Measurements from ENCODE around the gene ERC1.

ERC1 gene

DNA sequence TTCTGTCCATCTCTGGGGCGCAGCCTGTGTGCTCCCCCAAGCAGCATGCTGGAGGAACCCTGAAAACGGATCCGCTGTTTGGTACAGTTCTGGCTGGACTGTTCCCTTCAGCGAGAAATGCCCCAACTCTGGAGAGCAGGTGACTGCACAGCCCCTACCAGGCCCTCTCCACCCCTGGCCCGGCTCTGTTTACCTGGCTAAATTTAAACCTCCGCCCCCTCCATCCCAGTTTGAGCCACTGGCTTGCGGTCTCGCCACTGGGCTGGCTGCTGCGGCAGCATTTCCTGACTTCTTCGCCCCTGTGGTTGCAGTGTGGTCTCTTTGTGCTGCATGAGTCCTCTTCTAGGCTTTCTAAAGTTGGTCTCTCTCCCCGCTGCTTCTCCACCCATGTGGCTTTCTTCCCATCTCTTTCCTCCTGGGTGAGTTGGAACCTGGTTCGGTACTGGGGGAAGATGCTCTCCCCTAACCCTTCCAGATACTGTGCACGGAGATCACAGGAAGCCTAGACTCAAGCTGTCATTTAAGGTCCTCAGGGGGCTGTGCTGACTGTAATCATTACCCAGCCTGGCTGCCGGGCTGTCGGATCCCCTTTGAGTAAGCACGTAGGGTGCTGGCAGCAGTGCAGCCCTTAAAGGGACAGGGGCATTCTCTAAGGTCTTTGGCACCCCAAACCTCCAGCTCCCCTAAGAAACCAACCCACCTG is 542.7 kb downstream of the ERC1 start:
- no peak for DNase-seq (ENCODE audit: low read depth in 2 of 2)

DNA sequence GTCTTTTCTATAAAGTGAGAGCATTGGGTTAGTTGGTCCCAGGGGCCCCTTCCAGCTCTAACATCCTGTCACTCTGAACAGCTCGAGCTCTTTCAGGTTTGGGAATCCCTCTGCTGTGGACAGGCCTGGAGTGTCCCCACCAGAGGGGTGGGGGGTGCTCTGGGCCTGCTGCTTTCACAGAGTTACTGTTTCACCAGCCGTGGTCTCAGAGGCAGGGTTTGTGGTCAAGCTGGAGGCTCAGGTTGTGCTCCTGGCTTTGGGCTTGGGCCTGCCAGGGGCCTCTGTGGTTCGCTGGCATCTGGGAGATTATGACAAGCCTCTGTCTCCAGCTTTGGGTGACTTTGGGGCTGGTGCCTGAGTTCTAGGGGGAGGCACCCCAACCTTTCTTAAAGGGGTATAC is 543.7 kb downstream of the ERC1 start:
- no peak for DNase-seq (ENCODE audit: low read depth in 2 of 2)

DNA sequence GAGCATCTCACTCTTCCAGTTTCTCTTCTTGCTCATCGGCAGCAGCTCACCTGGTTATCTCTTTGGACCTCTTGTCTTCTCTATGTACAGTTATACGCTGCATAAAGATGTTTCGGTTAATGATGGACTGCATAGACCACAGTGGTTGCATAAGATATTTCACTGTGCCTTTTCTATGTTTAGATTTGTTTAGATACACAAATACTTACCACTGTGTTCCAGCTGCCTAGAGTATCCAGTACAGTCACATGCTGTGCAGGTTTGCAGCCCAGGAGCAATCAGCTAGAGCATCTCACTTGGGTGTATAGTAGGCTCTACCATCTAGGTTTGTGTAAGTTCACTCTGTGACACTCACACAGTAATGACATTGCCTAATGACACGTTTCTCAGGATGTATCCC is 545.8 kb downstream of the ERC1 start:
- no peak for DNase-seq (ENCODE audit: low read depth in 2 of 2)

DNA sequence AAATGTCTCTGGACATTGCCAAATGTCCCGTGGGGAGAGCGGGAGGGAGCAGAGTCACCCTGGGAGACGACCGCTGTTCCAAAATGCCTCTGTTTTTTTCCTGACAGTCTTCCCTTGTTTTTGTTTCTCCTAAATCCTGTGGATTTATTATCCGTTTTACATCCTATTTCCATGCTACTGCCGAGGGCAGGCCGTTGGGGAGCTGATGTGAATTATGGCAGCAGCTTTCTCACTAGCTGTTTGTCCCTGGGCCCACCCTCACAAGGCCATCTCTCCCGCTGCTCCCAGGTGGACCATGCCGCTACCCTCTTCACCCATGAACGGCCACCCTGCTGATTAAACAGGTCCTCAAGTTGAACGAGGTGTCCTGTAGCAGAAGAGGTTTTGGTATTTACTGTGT is 548.1 kb downstream of the ERC1 start:
- DNase-seq (ENCODE audit: low read depth in 2 of 2): no peak

DNA sequence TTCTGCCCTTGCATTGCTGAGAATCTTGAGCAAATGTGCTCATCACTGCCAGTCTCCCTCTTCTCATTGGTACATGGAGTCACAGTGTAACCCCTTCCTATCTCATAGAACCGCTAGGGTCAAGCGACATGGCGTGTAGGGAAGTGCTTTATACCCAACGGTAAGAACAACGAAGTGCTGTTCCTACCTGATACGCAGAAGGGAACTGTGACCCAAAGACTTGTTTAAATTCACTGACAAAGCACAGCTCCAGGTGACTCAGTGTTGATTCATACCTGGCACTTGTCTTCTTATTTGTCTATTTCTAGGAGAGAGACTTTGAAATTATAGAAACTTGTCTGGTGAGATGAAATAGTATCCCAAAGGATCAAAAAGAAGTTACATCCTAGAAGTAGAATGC is 549.7 kb downstream of the ERC1 start:
- no peak for DNase-seq (ENCODE audit: low read depth in 2 of 2)

DNA sequence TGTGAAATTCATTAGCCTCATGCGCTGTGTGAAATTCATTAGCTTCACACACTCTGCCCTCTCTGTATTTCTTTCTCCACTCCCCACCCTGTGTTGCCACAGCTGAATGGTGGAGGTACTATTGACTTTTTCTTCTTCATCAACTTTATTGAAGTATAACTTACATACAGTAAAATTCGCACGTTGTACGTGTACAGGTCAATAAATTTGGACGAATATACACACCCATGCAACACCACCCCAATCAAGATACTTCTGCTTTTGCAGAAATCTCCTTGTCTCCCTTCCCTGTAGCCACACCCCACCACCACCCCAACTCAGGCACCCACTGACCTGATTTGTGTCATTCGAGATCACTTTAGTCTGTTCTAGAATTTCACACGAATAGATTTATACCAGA is 551.6 kb downstream of the ERC1 start:
- no peak for DNase-seq (ENCODE audit: low read depth in 2 of 2)

DNA sequence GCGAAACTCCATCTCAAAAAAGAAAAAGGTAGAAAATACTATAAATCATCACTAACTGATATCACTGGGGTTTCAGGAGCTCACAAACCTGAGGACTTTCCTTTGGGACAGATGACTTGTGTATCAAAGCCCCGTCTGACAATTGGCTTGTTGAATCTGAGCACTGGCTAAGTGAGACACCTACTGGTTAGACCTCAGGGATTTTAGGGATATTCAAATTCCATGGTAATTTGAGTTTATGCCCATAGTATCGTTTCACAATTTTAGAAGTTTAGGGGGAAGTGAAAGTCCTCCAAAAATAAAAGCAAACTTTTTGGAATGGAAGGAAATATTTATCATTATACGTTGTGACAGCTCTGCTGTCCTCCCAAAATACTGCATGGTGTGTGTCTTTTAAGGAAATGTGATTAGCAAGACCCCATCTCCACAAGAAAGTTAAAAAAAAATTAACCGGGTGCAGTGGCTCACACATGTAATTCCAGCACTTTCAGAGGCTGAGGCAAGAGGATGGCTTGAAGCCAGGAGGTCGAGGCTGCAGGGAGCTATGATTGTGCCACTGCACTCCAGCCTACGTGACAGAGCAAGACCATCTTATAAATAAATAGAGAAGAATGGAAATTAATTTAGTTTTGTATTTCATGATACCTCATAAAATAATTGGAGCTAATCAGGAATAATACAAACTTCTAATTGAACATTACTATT is 554.1 kb downstream of the ERC1 start:
- no peak for DNase-seq (ENCODE audit: low read depth in 2 of 2)

Data from stimulated activated CD8-positive, alpha-beta memory T cell treated with anti-CD3 and anti-CD28 coated beads, Interleukin-7, amount 100 ng/mL, for 1 hour (primary cell).